NK-92 (cell line): ENCODE measurements around the gene RALGAPA2.

Experiments
- DNase-seq: peaks from one replicate; lab custom pipeline; 2025; ENCODE audit not compliant: unreplicated experiment; lab: John Stamatoyannopoulos, UW

RALGAPA2 gene

DNA sequence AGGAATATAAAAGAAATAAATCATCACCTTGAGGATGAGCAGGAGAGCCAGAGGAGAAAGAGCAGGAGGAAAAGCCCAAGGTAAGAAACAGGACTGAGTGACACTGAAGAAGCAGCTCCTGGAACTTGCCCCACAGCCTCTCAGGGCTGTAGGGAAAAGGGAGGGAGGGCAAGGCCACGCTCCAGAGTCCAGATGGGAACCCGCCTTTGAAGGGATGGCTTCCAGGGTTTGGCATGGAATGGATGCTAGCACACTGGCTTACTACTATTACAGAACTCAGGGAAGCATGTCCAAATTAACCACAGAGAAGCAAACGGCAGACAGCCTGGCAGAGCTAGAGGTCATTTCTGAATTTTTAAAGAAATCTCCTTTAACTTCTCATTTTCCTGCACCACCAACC lies 26.8 kb downstream of the RALGAPA2 start:
- no peak for DNase-seq

DNA sequence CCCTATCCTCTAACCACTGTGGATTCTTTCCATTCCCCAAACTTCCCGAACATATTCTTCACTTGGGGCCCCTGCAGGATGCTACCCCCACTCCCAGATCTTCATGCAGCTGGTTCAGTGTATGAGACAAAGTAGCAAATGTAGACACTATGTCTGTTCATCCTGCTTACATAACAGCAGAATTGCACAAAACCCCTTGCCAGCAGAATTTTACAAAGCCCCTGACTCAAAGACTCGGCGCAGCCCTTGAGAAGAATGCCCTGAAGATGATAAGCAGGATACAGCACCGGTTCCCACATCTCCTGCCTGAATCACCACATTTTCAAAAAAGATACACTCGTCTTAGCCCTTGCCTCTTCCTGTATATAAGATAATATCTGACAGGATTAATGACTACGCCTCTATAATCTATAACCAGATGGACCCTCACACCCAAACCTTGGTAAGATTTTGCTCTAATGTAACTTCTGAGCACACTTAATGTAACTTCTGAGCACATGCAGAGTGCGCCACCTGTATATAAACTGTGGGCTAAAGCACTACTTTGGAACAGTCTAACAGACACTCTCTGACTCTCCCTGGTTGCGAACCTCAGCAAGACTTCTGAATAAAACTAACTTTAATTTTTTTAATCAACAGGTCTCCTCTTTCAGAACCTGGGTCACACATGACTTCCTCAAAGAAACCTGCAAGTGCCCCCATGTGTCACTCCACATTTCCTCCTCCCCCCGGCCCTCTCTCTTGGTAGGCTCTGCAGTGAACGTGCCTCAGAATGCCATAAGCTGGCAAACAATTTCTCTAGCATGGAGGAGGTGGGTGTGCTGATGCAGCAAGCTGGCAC lies 28.7 kb downstream of the RALGAPA2 start:
- no peak for DNase-seq

GRCh38 chr20:20683020-20683419 lies 29.4 kb downstream of the RALGAPA2 start:
- no peak for DNase-seq

GRCh38 chr20:20680991-20681508 lies 31.4 kb downstream of the RALGAPA2 start:
- DNase-seq, result no peak

- no peak for DNase-seq
Measured at GRCh38 chr20:20679316-20679715, 33.1 kb downstream of the RALGAPA2 start.

DNA sequence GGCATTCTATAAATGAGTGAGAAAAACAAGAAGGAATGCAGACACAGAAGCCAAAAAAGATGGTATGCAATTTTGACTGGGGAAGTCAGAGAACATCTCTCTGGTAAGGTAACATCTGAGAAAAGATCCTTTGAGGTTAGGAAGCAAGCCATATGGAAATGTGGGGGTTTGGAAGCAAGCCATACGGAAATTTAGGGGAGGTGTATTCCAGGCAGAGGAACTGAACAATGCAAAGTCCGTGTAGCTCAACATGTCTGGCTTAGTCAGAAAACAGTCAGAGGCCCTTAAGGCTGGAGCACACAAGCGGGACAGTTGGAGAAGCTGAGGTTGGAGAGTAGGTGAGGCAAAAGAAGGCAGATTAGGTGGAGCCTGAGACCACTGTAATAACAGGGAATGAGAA lies 35.3 kb downstream of the RALGAPA2 start:
- no peak for DNase-seq

DNA sequence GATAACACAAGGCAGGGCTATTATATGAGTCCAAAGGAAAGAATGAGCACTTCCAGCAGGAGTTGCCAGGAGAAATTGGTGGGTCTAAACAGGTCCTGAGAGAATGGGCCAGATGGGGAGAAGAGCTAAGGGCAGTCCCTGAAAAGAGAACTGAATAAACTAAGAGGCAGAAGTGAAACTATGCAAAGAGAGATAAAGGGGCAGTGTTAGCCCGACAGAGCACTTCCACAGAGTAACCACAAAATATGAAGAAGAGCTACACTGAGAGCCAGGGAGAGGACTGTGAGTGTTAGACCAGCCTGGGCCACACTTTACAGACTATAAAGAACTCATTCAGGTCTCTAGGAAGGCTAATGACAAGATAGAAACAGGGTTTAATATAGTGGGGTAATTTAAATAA lies 43.8 kb downstream of the RALGAPA2 start:
- DNase-seq, result no peak

DNA sequence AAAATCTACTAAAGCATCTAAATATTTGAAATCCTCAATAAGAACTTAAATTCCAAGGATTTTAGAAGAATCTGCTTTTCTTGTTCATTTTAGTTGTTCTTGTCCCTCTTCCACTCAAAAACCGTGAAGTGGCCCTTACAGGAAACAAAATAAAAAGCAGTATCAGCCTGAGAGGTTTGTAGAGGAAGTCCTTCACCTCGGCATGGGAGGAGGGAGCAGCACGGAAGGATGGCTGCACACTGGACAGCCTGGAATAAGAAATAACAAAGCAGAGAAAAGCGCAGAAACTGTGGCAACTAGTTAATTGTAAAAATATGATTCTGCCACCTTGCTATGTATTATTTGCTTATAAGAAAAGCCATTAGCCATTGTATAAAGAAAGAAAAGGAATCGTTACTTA lies 46.1 kb downstream of the RALGAPA2 start:
- no peak for DNase-seq

- DNase-seq, result no peak
Measured at GRCh38 chr20:20665606-20666332, 46.7 kb downstream of the RALGAPA2 start.

DNA sequence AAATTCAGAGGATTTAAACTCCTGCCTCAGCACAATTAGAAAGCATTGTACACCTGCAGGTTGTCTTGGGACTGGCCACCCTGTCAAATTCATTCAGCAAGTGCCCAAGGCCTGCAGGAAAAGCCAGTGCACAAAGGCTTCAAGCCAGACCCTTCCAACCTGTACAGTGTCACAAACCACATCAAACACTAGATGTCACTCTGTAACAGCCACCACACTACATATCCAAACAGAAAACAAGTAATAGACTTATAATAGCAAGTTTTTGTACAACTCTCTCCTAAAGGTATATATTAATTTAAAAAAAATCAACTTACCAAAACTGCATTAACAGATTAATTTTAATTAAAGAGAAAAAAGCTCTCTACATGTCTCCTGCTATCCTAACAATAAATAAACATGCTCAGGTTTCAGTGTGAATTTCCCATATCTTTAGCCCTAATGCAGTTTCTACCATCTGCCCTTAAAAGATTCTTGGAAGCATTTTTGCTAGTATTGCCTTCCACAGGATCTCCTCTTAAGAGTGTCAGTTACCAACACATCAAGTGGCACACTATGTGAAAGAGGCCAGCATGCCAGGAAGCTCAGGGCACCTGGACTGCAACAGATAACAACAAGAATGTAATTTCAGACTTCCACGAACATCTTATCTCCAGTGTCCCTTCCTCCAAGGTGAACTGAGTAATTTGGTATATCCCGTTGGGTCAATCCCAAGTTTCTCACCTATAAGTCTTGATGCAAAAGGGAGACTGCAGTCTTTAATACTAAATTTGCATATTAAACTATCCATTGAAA lies 47.5 kb downstream of the RALGAPA2 start:
- DNase-seq, result no peak

DNA sequence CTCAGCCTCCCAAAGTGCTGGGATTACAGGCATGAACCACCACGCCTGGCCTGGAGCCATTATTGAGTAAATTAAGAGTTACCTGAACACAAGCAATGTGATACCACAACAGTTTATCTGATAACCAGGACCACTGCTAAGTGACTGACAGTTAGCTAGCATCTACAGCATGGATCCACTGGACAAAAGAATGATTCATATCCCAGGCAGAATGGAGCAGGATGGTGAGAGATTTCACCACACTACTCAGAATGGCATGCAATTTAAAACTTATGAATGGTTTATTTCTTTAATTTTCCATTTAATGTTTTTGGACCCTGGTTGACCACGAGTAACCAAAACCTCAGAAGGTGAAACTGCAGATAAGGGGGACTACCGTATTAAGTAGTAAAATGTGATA lies 48.6 kb downstream of the RALGAPA2 start:
- DNase-seq, result no peak

- no peak for DNase-seq
Measured at GRCh38 chr20:20658871-20659431, 53.5 kb downstream of the RALGAPA2 start.

GRCh38 chr20:20658123-20658522 lies 54.3 kb downstream of the RALGAPA2 start:
- DNase-seq, result no peak

DNA sequence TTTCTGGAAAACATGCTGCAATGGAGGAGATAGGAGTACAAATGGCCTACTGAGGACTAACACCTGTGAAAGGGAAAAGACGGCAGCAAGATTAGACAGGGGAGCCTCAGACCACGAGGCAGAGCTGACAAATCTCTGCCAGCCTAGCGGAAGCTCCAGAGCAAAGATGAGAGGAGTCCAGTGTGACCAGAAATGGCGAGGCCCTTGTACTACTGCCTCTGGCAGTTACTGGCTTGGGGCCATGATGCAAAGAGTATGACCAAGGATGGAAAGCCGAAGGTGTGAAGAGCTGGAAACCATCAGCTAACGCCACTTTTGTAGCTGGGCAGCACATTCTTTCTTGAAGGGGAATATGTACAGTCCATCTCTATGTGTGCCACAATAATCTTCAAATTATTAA lies 55.4 kb downstream of the RALGAPA2 start:
- no peak for DNase-seq

DNA sequence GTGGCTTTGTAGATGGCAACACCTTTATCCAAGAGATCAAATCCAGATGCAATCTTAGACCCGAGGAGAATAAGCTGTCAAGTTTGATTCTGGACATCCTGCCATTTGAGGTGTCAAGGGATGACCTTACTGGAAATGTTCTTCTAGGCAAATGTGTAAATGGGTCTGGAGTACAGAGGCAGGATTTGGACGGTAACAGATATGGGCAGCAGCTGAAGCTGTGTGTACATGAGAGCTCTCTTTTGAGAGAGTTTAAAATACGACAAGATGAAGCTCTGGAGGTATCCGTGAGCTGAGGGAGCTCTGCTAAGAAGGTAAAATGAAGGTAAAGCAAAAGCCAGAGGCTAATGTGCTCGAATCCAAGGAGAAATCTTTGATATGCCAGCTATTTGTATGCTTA lies 56.6 kb downstream of the RALGAPA2 start:
- no peak for DNase-seq

GRCh38 chr20:20649945-20650344 lies 62.5 kb downstream of the RALGAPA2 start:
- DNase-seq, result no peak

GRCh38 chr20:20643927-20644326 lies 68.5 kb downstream of the RALGAPA2 start:
- DNase-seq, result no peak

- no peak for DNase-seq
Measured at GRCh38 chr20:20641783-20642182, 70.7 kb downstream of the RALGAPA2 start.

DNA sequence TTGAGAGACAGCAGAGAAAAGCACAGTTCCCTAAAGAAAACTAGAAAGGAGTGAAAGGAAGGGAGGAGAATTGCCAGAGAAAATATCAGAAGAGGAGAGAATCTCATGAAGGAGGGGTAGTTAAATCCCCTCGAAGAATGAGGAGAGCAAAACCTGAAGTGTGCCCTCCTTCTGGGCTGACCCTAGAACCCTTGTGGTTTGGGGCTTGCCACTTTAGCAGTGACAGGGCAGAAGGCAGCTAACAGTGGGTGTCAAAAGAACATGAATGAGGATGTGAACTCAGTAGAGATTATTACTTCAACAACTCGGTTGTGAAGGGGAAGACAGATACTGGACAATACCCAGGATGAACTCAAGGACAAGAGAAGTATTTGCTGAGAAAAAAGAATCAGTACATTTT lies 73.6 kb downstream of the RALGAPA2 start:
- no peak for DNase-seq

- DNase-seq, result no peak
Measured at GRCh38 chr20:20637998-20638725, 74.3 kb downstream of the RALGAPA2 start.
